ENCODE measurements around the gene SORCS1.

The SORCS1 gene

DNA sequence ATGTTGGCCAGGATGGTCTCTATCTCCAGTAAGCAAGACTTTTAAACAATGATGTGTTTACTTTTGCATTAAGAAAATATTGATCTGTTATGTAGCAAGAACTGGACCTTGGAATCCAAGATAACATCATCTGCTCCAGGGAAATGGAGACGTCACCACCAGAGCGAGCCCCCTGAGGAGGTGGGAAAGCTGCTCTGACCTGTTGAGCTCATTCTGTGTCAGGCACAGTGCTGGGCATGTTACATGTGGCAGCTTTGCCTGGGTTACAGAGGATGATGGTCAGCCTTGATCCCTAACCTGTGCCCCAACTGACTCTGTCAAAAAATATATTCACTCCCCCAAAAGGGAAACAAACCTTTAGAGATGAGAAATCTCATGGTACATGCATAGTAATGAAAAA lies 436.3 kb downstream of the SORCS1 start:
- no peak for DNase-seq
- in situ Hi-C loops (cut with MboI; ENCODE audit: low pct_unique_long_range_greater_than_20kb, low sequenced_read_pairs), result no loop called here

DNA sequence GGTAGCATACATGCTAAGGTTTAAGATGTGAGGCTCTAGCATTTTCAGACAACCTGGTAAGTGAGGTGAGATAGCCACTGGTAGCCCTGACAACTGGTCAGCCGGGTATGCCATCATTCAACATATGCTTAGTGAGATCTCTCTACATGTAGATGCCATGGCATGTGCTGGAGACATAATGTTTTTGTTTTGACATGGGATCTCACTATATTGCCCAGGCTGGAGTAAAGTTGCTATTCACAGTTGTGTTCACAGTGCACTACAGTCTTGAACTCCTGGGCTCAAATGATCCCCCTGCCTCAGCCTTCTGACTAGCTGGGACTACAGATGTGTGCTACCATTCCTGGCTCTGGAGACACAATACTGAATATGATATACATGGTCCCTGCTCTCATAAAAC lies 437.3 kb downstream of the SORCS1 start:
- in situ Hi-C loops (cut with MboI; ENCODE audit: low pct_unique_long_range_greater_than_20kb, low sequenced_read_pairs), result no loop called here
- DNase-seq, result no peak

DNA sequence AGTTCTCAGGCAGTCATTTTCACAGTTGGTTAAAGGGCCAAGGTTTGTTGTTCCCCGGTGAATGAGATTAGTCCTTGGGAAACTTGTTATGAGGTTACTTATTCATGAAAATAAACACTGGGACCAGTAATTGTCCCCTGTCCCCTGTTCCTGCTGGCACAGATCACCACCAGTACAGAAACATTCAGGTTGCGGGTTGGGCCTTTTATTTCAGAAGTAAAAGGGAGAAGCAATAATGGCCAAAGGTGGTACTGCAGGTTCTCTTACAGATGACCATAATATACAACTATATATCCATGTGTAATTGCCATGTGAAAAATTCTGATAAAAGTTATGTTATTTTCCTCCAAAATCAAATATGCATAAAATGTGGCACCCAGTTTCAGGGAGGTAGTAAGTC lies 442.0 kb downstream of the SORCS1 start:
- in situ Hi-C loops (cut with MboI; ENCODE audit: low pct_unique_long_range_greater_than_20kb, low sequenced_read_pairs), result no loop called here

DNA sequence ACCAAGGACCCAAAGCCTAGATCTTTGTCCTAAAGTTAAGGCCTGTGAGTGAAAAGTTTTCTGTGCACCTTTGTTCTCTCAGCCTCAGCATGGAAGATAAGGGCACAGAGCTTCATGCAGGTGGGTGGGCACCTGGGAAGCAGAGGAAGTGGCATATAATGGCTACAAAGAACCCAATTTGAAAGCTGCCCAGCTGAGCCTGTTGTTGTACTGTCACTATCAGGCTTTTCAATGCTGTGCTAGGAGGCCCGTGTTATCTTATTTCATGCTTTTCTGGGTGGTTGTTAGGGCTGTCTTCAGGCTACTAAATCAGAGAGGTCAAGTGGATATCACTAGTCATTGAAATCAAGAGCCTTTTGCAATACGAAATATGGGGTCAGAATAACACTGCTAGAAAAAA lies 443.8 kb downstream of the SORCS1 start:
- in situ Hi-C loops (cut with MboI; ENCODE audit: low pct_unique_long_range_greater_than_20kb, low sequenced_read_pairs), result no loop called here
- DNase-seq, result no peak

More for the DNA sequence above, 442.0 kb downstream of the SORCS1 start:
- DNase-seq, result no peak

DNA sequence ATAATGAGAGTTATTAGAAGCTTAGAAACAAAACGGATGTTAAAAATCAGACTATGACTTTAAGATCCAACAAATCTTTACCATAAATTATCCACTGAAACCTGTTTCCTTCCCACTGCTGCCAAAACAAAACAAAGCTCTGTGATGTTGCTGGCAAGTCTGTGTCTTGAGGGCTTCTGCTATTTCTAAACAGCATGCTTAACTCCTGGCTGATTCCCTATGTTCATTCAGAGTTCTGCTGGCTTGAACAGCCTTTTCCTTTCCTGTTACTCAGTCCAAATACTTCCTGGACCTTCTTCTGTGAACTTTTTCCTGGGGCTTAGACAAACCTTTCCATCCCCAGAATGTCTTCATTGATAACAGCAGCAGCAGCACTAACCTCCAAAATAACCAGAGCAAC lies 448.1 kb downstream of the SORCS1 start:
- no peak for DNase-seq
- in situ Hi-C loops (cut with MboI; ENCODE audit: low pct_unique_long_range_greater_than_20kb, low sequenced_read_pairs), result no loop called here

DNA sequence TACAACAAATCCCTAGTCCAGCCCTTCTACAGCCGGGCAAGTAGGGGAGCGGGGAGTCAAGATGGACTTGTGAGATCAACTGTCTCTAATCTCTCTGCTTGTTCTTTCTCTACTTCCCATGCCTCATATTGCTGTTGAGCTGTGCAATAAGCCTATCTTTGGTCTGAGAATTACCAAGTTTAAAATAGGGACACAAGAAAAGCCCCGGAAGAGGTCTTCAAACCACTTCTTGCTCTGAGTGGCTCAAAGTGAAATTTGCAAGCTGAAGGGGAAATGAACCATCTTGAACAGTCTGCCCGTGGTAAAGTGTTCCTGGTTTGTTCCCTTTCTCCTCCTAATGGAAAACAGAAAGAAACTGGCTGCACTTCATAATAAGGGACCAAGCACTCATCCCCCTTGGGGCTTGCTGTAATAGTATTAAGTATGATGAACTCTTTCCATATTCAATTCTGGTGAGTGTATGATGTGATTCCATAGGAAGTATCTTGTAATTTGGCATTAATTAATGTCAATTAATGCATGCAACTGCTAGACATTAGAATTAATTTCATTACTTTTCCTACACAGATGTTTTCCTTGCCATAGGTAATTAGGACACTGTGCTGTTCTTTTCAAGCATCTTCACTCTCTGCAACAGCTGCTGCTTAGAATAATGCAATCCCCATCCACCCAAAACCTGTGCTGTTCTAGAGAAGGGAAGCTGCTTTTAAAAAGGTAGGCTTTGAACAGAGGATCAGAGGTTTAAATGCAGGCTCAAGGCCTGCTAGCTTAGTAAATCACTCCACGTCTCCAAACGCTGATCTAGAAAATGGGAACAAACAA lies 449.6 kb downstream of the SORCS1 start:
- in situ Hi-C loops (cut with MboI; ENCODE audit: low pct_unique_long_range_greater_than_20kb, low sequenced_read_pairs), result no loop called here
- DNase-seq, result no peak

DNA sequence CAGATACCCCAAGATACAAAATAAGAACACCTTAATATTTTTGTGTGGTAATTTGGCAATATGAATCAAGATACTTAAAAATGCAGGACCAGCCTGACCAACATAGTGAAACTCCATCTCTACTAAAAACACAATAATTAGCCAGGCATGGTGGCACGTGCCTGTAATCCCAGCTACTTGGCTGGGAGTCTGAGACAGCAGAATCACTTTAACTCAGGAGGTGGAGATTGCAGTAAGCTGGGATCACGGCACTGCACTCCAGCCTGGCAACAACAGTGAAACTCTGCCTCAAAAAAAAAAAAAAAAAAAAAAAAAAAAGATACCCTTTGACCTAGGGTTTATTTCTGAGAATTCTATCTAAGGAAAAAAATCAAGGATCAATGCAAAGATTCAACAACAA lies 450.7 kb downstream of the SORCS1 start:
- DNase-seq, result no peak
- in situ Hi-C loops (cut with MboI; ENCODE audit: low pct_unique_long_range_greater_than_20kb, low sequenced_read_pairs), result no loop called here

DNA sequence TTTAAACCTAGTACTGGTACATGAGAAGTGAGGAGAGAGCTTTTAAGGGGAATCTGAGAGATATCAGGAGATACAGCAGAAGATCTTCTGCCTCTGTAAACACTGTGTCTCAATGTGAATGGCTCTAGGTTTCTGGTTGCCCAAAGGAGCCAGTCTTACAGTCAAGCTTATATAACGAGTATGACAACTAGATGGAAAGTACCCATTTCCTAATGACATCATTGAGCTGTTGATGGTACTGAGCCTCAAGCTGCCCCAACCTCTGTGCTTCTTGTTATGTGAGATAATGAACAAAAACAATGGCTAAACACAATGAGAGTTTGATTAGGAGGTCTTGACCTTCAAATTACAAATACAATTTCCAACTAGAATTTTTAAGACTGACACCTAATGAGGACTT lies 451.5 kb downstream of the SORCS1 start:
- no peak for DNase-seq
- in situ Hi-C loops (cut with MboI; ENCODE audit: low pct_unique_long_range_greater_than_20kb, low sequenced_read_pairs), result no loop called here

DNA sequence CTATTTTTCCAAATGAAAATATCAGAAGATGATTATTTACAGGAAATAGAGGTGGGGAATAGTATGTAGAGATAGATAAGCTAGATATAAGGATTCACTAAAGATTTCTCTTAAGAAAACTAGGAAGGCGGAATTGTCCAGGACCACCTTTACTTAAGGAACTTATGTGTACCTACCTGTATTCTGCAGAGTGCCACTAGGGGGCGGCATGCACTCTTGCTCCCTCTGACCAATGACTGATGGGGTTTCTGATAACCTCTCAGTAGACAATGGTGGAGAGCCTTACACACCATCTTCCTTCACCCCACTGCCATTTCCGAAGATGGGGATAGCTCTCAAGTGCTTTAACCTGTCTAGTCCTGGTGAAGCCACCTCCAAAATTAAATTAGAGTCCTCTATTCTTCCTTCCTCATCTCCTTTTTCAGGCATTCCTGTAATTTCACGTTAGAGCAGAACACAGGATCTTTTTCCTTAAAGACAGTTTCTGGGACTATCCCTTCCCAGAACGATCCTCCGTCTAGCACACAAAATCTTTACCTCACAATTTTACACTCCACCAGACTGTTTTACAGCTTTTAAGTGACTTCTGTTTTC lies 453.1 kb downstream of the SORCS1 start:
- in situ Hi-C loops (cut with MboI; ENCODE audit: low pct_unique_long_range_greater_than_20kb, low sequenced_read_pairs), result no loop called here
- peak; percentile 33 for DNase-seq

DNA sequence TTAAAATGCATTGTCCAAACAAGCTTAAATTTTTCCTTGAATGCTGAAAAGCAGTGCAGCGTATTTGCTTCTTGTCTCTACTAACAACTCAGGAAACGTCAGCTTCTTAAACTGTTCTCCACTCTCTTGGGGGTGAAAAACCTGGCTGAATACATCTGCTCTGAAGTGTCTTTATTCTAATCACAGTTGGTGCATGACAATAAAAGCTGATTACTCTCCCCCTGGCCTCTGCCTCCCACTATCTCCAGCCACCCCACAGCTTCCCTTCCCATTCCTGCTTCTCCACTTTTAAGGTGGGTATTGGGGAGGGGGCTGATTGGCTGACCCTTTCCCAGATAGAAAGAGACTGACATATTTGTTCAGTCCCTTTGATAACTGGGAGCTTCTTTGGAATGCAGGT lies 456.0 kb downstream of the SORCS1 start:
- no peak for DNase-seq
- in situ Hi-C loops (cut with MboI; ENCODE audit: low pct_unique_long_range_greater_than_20kb, low sequenced_read_pairs), result no loop called here

DNA sequence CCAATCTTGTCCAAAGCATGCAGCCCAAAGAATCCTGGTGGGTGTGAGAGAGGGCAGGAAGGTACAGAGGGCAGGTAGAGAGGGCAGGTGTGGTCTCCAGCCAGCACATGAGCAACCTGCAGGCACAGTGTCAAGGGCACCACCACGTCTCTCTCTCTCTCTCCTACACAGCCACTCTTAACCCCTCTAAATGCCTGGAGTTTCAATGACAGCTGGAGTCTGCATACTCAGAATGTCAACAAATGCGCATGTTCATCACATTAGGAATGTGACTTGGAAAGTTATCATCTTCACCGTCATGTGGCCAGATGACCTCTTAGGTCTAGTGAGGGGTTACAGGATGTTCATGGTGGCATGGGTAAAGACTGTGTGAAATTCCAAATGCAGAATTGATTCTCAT lies 456.8 kb downstream of the SORCS1 start:
- in situ Hi-C loops (cut with MboI; ENCODE audit: low pct_unique_long_range_greater_than_20kb, low sequenced_read_pairs), result no loop called here
- no peak for DNase-seq

DNA sequence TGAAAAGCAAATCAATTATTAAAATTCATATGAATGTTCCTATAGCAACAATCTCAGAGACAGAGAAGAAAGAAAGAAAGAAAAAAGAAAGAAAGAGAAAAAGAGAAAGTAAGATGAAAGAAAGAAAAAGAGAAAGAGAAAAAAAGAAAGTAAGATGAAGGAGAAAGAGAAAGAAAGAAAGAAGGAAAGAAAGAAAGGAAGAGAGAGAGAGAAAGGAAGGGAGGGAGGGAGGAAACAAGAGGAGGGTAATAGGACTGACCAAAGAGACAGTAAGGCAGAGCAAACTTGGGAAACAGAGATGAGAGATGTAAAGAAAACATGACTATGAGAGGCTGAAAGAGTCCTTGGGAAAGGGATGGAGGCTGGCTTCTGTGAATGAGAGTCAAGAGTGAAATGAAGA lies 458.4 kb downstream of the SORCS1 start:
- in situ Hi-C loops (cut with MboI; ENCODE audit: low pct_unique_long_range_greater_than_20kb, low sequenced_read_pairs), result no loop called here
- no peak for DNase-seq

DNA sequence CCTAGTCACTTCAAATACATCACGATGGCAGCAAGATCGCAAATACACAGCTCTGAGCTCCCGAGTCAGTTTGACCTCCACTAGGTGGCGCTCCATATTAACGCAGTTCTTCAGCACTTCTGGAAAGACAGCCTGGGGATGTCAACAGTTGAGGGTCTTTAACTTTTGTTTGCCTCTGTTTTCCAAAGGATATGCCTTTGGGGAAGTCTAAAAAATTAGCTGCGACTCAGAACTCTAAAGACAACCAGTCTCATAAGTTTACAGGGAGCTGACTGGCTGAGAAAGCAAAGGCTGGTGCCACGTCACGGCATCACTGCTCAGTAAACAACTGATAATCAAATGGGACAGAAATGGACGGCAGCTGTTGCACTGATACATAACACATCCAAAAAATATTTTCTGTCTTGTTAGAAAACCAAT lies 458.8 kb downstream of the SORCS1 start:
- in situ Hi-C loops (cut with MboI; ENCODE audit: low pct_unique_long_range_greater_than_20kb, low sequenced_read_pairs), result no loop called here
- peak; percentile 45 for DNase-seq

DNA sequence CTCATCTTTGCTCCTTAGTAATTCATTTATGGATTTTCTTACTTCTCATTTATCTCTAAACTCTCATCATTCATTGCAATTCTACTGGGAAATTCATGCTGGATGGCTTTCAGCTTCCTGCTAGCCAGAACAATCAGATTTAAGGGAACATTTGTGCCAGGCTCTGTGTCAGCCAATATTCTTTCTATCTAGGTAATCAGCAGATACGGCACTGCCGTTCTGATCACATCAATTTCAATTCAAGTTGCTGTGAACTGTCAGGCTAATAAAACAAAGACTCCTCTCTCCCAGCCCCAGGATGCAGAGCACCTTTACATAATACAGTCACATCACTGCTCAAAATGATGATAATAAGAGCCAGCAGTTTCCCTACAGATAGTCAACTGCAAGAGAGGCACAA lies 468.3 kb downstream of the SORCS1 start:
- DNase-seq, result no peak
- in situ Hi-C loops (cut with MboI; ENCODE audit: low pct_unique_long_range_greater_than_20kb, low sequenced_read_pairs), result no loop called here

DNA sequence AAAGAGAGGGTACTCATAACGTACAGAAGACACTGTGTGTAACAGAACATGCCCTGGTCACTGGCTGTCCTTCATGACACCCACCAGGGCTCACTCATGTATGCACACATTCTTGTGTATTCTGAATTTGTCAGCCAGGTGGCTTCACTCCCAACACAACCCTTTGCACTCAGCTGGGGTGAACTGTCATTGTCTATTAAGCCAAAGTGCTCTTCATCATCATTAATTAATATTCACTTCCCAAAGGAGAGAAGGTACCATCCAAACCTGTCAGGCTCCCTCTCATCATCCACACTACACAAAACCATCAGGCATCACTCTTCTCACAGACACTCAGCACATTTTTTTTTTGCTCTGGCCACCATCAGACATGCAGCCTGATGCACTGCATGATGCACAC lies 469.8 kb downstream of the SORCS1 start:
- in situ Hi-C loops (cut with MboI; ENCODE audit: low pct_unique_long_range_greater_than_20kb, low sequenced_read_pairs), result no loop called here

DNA sequence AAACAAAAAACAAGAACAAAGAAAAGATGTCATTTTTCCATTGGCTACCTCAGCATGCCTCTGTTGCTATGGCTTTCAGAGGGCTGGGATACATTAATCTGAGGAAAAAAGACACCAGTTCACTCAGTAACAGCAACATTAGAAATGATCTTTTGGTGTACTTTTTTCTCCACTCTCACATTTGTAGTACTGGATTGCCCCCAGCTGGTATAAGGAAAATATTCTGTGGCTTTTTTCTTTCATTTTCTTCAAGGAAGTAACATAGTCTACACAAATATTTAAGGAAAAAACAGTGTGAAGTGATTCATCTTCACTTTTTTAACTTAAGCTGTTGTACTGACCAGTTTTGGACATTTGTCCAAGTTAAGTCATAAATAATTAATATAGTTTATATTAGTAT lies 482.3 kb downstream of the SORCS1 start:
- in situ Hi-C loops (cut with MboI; ENCODE audit: low pct_unique_long_range_greater_than_20kb, low sequenced_read_pairs), result no loop called here
- DNase-seq, result no peak

More for the DNA sequence above, 469.8 kb downstream of the SORCS1 start:
- no peak for DNase-seq

DNA sequence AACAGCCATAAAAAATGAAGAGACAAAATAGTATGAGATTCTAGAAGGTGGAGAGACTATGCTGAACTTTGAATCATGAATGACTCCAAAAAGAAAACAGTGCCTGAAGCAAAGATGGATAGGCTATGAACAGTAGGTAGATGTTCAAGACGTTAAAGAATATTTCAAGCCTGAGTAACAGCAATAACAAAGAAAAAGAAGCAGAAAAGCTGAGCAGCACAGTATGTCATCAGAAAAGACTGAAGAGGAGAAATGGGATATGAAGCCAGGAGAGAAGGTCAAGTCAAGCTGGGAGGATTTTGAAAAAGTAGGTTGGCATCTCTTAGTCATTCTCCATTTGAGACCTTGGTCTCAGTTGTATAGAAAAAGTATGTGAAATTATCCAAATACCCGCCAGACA lies 484.4 kb downstream of the SORCS1 start:
- no peak for DNase-seq
- in situ Hi-C loops (cut with MboI; ENCODE audit: low pct_unique_long_range_greater_than_20kb, low sequenced_read_pairs), result no loop called here

DNA sequence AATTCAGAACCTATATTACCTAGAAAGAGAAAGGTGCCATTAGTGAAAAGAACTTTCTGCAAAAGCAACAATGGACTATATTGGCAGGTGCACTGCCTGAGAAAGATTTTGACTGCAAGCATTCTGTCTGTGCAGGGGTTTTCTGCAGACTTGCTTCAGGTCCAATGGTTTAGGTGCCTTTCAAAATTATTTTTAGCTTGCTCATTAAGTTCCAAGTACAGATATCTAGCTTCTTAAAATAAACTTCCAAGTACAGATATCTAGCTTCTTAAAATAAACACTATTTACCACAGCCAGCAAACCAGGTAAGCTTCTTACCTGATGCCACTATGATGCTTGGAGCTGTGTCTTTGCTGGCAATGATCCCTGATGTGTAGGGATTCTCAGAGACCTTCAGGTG lies 485.2 kb downstream of the SORCS1 start:
- no peak for DNase-seq
- in situ Hi-C loops (cut with MboI; ENCODE audit: low pct_unique_long_range_greater_than_20kb, low sequenced_read_pairs), result no loop called here

DNA sequence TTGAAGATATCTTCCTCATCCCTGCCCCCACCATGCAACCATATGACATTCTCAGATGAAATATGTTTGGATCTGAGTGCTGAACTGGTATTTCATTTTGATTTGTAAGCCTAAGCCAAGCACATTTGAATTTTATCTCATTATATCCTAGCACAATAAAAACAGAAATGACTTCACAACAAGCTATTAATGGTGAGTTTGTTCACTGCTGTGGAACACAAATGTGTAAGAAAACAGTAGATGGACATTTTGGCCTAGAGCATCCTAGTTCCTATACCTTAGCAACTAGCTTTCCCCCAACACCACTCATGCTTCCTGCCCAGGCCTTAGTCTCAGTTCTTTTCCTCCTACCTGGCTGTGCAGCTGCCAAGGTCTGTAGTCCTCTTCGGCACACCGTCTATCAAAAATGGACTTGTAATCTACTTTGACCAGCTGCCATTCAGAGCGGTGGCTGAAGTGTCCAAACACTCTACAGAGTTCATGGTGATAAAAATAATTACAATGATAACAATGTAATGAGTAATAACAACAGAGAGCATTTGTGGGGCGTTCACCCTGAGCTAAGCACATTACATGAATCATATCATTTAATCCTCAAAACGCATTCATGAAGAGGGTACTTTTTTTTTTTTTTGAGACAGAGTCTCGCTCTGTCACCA lies 491.9 kb downstream of the SORCS1 start:
- no peak for DNase-seq
- in situ Hi-C loops (cut with MboI; ENCODE audit: low pct_unique_long_range_greater_than_20kb, low sequenced_read_pairs), result no loop called here

DNA sequence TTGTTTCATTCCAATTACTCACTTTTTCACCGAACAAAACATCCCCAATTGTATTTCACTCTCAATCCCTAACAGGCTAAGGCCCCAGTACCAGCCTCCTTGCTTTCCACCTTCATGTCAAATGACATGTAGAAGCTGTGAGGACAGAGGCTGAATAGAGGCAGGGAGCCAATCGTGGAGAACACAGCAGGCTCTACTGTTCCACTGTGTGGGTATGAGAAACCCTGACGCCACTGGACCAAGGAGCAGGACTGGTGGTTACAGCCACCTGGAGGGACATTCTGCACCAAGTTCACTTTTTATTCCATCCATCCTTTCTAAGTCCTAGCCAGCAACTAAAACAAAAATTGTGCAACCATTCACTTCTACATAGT lies 502.8 kb downstream of the SORCS1 start:
- DNase-seq, result no peak
- in situ Hi-C loops (cut with MboI; ENCODE audit: low pct_unique_long_range_greater_than_20kb, low sequenced_read_pairs), result no loop called here

Measured in KBM-7 (cell line).